ENCODE measurements around the gene USP17L25. TPM values are rescaled to one million over a fixed set of nuclear protein-coding genes. Genes with fewer than 3 reads are reported as not detected.
"Not testable (repeated sequence)": the region's sequence is repeated elsewhere in the genome, so short reads cannot be mapped to it uniquely, and the experiment has no call there.

Gene USP17L25, protein sequence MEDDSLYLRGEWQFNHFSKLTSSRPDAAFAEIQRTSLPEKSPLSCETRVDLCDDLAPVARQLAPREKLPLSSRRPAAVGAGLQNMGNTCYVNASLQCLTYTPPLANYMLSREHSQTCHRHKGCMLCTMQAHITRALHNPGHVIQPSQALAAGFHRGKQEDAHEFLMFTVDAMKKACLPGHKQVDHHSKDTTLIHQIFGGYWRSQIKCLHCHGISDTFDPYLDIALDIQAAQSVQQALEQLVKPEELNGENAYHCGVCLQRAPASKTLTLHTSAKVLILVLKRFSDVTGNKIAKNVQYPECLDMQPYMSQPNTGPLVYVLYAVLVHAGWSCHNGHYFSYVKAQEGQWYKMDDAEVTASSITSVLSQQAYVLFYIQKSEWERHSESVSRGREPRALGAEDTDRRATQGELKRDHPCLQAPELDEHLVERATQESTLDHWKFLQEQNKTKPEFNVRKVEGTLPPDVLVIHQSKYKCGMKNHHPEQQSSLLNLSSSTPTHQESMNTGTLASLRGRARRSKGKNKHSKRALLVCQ
- not detected for total RNA-seq

DNA sequence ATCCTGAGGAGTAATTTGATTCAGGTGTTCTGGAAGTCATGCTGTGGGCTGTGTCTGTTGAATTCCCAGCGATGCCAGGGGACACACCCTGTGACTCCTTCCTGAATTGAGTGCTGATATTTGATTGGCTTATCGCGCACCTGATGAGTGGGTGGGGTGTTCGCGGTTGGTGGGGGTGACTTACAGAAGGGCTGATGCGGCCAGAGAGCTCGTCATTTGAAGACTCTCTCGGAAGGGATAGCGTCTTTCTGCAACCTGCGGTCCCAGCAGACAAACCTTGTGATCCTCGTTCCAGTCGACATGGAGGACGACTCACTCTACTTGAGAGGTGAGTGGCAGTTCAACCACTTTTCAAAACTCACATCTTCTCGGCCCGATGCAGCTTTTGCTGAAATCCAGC, at the start of gene USP17L25:
Gene USP17L25 (plus strand): TSS at position 301 of the 400 bp plus-strand sequence. CDS start 0 bp downstream, at position 301.
- POLR2A ChIA-PET, CTCF ChIA-PET: not testable (repeated sequence)

DNA sequence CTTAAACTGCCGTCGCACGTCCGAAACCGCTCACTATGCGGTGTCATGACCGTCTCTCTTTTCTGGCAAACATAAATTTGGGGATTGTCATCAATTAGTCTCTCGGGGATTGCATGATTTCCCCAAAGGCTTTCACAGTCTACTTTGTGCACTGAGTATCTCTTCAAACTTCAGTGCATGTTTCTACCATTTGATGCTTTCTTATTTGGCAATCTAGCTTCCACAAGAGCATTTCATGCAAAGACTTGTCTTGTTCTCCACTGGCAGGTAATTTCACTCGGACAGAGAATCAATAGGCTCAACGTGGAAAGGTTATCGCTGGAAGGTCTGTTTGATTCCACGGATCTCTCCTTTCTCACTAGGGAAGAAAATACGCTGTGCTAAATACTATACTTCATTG, 5.5 kb upstream of the USP17L25 start:
- CTCF ChIA-PET, POLR2A ChIA-PET: not testable (repeated sequence)

DNA sequence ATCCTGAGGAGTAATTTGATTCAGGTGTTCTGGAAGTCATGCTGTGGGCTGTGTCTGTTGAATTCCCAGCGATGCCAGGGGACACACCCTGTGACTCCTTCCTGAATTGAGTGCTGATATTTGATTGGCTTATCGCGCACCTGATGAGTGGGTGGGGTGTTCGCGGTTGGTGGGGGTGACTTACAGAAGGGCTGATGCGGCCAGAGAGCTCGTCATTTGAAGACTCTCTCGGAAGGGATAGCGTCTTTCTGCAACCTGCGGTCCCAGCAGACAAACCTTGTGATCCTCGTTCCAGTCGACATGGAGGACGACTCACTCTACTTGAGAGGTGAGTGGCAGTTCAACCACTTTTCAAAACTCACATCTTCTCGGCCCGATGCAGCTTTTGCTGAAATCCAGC, 4.8 kb upstream of the USP17L25 start, which contains the start of gene USP17L24:
Gene USP17L24 (plus strand): TSS at position 301 of the 400 bp plus-strand sequence. CDS start 0 bp downstream, at position 301.
- POLR2A ChIA-PET, CTCF ChIA-PET: not testable (repeated sequence)

DNA sequence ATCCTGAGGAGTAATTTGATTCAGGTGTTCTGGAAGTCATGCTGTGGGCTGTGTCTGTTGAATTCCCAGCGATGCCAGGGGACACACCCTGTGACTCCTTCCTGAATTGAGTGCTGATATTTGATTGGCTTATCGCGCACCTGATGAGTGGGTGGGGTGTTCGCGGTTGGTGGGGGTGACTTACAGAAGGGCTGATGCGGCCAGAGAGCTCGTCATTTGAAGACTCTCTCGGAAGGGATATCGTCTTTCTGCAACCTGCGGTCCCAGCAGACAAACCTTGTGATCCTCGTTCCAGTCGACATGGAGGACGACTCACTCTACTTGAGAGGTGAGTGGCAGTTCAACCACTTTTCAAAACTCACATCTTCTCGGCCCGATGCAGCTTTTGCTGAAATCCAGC, 4.6 kb downstream of the USP17L25 start, which contains the start of gene USP17L26:
Gene USP17L26 (plus strand): TSS at position 301 of the 400 bp plus-strand sequence. CDS start 0 bp downstream, at position 301.
- POLR2A ChIA-PET, CTCF ChIA-PET: not testable (repeated sequence)

DNA sequence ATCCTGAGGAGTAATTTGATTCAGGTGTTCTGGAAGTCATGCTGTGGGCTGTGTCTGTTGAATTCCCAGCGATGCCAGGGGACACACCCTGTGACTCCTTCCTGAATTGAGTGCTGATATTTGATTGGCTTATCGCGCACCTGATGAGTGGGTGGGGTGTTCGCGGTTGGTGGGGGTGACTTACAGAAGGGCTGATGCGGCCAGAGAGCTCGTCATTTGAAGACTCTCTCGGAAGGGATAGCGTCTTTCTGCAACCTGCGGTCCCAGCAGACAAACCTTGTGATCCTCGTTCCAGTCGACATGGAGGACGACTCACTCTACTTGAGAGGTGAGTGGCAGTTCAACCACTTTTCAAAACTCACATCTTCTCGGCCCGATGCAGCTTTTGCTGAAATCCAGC, 9.4 kb downstream of the USP17L25 start, which contains the start of gene USP17L5:
Gene USP17L5 (plus strand): TSS at position 301 of the 400 bp plus-strand sequence. CDS start 0 bp downstream, at position 301.
- CTCF ChIA-PET, POLR2A ChIA-PET: not testable (repeated sequence)

DNA sequence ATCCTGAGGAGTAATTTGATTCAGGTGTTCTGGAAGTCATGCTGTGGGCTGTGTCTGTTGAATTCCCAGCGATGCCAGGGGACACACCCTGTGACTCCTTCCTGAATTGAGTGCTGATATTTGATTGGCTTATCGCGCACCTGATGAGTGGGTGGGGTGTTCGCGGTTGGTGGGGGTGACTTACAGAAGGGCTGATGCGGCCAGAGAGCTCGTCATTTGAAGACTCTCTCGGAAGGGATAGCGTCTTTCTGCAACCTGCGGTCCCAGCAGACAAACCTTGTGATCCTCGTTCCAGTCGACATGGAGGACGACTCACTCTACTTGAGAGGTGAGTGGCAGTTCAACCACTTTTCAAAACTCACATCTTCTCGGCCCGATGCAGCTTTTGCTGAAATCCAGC, 14.1 kb downstream of the USP17L25 start, which contains the start of gene USP17L27:
Gene USP17L27 (plus strand): TSS at position 301 of the 400 bp plus-strand sequence. CDS start 0 bp downstream, at position 301.
- CTCF ChIA-PET, POLR2A ChIA-PET: not testable (repeated sequence)

DNA sequence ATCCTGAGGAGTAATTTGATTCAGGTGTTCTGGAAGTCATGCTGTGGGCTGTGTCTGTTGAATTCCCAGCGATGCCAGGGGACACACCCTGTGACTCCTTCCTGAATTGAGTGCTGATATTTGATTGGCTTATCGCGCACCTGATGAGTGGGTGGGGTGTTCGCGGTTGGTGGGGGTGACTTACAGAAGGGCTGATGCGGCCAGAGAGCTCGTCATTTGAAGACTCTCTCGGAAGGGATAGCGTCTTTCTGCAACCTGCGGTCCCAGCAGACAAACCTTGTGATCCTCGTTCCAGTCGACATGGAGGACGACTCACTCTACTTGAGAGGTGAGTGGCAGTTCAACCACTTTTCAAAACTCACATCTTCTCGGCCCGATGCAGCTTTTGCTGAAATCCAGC, 18.9 kb downstream of the USP17L25 start, which contains the start of gene USP17L28:
Gene USP17L28 (plus strand): TSS at position 301 of the 400 bp plus-strand sequence. CDS start 0 bp downstream, at position 301.
- POLR2A ChIA-PET, CTCF ChIA-PET: not testable (repeated sequence)

DNA sequence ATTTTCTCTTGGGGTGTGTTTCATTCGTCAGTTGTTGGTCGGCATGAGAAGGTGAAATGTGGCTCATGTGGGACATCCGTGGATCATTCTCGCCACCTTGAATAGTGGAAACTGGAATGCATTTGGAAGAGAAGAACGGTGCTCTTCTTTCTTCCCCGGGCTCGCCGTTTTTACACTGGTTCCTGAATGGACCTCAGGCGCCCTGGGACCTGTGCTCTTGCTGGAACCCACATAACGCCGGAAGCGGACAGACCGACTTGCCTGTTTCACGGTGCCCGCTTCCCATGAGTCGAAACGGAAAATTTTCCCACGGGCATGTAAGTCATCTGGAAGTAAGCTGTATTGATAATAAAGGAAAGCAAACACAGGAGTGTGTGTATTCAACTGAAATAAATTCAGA, 21.2 kb downstream of the USP17L25 start:
- CTCF ChIA-PET, POLR2A ChIA-PET: not testable (repeated sequence)

DNA sequence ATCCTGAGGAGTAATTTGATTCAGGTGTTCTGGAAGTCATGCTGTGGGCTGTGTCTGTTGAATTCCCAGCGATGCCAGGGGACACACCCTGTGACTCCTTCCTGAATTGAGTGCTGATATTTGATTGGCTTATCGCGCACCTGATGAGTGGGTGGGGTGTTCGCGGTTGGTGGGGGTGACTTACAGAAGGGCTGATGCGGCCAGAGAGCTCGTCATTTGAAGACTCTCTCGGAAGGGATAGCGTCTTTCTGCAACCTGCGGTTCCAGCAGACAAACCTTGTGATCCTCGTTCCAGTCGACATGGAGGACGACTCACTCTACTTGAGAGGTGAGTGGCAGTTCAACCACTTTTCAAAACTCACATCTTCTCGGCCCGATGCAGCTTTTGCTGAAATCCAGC, 23.6 kb downstream of the USP17L25 start, which contains the start of gene USP17L29:
Gene USP17L29 (plus strand): TSS at position 301 of the 400 bp plus-strand sequence. CDS start 0 bp downstream, at position 301.
- CTCF ChIA-PET, POLR2A ChIA-PET: not testable (repeated sequence)

DNA sequence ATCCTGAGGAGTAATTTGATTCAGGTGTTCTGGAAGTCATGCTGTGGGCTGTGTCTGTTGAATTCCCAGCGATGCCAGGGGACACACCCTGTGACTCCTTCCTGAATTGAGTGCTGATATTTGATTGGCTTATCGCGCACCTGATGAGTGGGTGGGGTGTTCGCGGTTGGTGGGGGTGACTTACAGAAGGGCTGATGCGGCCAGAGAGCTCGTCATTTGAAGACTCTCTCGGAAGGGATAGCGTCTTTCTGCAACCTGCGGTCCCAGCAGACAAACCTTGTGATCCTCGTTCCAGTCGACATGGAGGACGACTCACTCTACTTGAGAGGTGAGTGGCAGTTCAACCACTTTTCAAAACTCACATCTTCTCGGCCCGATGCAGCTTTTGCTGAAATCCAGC, 33.1 kb downstream of the USP17L25 start, which contains the start of gene USP17L30:
Gene USP17L30 (plus strand): TSS at position 301 of the 400 bp plus-strand sequence. CDS start 0 bp downstream, at position 301.
- POLR2A ChIA-PET, CTCF ChIA-PET: not testable (repeated sequence)

DNA sequence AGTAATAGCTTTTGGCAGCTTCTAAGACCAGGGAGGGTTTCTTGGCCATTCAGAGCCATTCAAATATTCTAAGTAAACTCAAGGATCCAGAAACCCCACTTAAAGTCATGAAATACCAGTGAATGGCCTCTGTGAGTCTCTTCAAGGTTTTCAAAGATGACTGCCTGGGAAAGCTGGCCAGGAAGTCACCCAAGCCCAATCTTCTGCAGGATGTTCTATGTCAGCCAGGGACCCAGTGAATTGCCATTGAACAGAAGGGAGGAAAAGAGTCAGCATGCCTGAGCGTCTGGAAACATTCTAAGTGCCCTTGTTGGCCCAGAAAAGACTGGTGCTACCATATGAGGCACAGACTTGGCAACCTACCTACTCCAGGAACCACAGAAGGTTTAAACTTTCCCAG, 50.2 kb downstream of the USP17L25 start:
- POLR2A ChIA-PET: not testable (repeated sequence)

More for the DNA sequence above, 50.2 kb downstream of the USP17L25 start:
- CTCF ChIA-PET: not testable (repeated sequence)

Other genes starting within 250 kb of the USP17L25 start
- gene FAM90A26, start 159.5 kb upstream of the USP17L25 start, total RNA-seq: not detected
- gene USP17L10, start 119.3 kb upstream of the USP17L25 start, total RNA-seq: not detected
- not detected for gene USP17L11, start 114.5 kb upstream of the USP17L25 start, total RNA-seq
- gene USP17L12, start 109.8 kb upstream of the USP17L25 start, total RNA-seq: not detected
- not detected for gene USP17L13, start 105.0 kb upstream of the USP17L25 start, total RNA-seq
- not detected for gene USP17L15, start 95.5 kb upstream of the USP17L25 start, total RNA-seq
- gene USP17L17, start 86.0 kb upstream of the USP17L25 start, total RNA-seq: not detected
- not detected for gene USP17L18, start 81.3 kb upstream of the USP17L25 start, total RNA-seq
- gene USP17L19, start 76.5 kb upstream of the USP17L25 start, total RNA-seq: not detected
- gene USP17L20, start 71.8 kb upstream of the USP17L25 start, total RNA-seq: not detected
- not detected for gene USP17L21, start 67.0 kb upstream of the USP17L25 start, total RNA-seq
- not detected for gene USP17L22, start 62.3 kb upstream of the USP17L25 start, total RNA-seq
- not detected for gene USP17L24, start 4.7 kb upstream of the USP17L25 start, total RNA-seq
- gene USP17L26, start 4.7 kb downstream of the USP17L25 start, total RNA-seq: not detected
- not detected for gene USP17L5, start 9.5 kb downstream of the USP17L25 start, total RNA-seq
- gene USP17L27, start 14.2 kb downstream of the USP17L25 start, total RNA-seq: not detected
- gene USP17L28, start 19.0 kb downstream of the USP17L25 start, total RNA-seq: not detected
- not detected for gene USP17L29, start 23.7 kb downstream of the USP17L25 start, total RNA-seq
- gene USP17L30, start 33.2 kb downstream of the USP17L25 start, total RNA-seq: not detected
- not detected for gene DEFB131A, start 114.5 kb downstream of the USP17L25 start, total RNA-seq